Retinal pigment epithelial cell (primary cell): ENCODE data around the gene UNK.

Source experiments
- DNase-seq: peaks from one replicate; pipeline ENCODE4 v3.0.0-alpha.2; 2010; ENCODE audit warnings: low read depth
- H3K4me3 ChIP-seq: 2 replicates; pipeline ENCODE4 v1.5.1; 2011; ENCODE audit warnings: mild to moderate bottlenecking, low read length, control low read depth, moderate library complexity
- TF ChIP-seq, protein P1 (sequence below): conservative IDR thresholded peaks from 2 replicates; pipeline ENCODE4 v1.5.1; 2011; ENCODE audit warnings: low read depth, low read length, control low read depth, inconsistent platforms

UNK gene

DNA sequence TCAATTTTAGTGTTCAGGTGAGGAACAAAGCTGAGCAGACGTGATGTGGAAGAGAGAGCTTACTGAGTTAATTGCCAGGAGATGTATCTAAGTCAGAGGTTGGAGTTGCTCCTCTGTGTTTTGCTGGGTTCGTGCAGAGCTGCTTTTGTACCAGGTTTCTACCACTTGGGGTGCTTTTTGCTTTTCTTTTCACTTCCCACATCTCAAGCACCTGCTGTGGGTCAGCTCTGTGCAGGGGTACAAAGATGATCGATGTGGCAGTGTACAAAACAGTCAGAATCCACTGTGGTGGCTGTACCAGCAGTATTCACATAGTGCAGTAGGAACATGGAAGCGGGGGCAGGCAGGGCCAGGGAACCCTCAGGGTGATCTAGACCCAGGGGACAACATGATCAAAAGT, 14.8 kb downstream of the UNK start:
- TF ChIP-seq, protein P1, sequence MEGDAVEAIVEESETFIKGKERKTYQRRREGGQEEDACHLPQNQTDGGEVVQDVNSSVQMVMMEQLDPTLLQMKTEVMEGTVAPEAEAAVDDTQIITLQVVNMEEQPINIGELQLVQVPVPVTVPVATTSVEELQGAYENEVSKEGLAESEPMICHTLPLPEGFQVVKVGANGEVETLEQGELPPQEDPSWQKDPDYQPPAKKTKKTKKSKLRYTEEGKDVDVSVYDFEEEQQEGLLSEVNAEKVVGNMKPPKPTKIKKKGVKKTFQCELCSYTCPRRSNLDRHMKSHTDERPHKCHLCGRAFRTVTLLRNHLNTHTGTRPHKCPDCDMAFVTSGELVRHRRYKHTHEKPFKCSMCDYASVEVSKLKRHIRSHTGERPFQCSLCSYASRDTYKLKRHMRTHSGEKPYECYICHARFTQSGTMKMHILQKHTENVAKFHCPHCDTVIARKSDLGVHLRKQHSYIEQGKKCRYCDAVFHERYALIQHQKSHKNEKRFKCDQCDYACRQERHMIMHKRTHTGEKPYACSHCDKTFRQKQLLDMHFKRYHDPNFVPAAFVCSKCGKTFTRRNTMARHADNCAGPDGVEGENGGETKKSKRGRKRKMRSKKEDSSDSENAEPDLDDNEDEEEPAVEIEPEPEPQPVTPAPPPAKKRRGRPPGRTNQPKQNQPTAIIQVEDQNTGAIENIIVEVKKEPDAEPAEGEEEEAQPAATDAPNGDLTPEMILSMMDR, result no peak
- H3K4me3 ChIP-seq, result no peak overlapping the region

DNA sequence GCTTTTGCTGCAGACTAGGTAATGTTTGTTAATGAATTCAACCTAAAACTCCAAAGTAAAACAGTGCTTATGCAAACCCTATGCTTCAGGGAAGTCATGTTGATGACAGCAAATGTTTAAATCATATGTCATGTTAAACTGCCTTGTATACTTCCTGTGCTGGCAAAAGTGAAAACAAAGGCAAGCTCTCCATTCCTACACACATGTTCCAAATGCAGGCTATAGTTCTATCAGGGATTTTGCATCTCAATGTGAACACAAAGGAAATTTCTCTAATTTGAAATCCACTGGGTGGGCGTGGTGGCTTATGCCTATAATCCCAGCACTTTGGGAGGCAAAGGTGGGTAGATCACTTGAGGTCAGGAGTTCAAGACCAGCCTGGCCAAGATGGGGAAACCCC, 19.3 kb downstream of the UNK start:
- H3K4me3 ChIP-seq, result no peak overlapping the region
- TF ChIP-seq, protein P1, result no peak
- no peak for DNase-seq

More for the DNA sequence above, 14.8 kb downstream of the UNK start:
- no peak for DNase-seq

DNA sequence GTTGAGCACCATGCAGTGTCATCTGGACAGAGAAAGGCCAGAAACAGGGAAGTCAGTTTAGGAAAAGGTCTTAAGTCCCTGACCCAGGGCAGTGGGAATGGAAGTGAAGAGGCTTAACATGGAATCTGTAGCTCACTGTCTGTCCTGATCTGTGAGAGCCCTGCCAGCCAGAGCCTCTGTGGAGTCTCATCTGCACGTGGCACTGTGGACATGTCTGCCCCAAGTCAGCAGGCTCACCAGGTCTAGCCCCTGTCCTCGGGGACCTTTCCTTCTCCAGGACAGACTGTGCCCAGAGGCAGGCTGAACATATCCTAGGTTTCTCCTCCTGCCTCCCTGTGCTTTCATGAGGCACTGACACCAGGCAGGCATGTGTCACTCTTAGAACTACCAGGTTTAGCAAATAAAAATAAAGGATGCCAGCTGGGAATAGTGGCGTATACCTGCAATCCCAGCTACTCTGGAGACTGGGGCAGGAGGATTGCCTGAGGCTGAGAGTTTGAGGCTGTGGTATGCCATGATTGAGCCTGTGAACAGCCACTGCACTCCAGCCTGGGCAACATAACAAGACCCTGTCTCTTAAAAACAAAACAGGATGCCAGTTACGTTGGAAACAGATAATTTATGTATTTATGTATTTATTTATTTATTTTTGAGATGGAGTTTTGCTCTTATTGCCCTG, 22.4 kb downstream of the UNK start:
- TF ChIP-seq, protein P1, result no peak
- H3K4me3 ChIP-seq, result no peak overlapping the region
- no peak for DNase-seq

DNA sequence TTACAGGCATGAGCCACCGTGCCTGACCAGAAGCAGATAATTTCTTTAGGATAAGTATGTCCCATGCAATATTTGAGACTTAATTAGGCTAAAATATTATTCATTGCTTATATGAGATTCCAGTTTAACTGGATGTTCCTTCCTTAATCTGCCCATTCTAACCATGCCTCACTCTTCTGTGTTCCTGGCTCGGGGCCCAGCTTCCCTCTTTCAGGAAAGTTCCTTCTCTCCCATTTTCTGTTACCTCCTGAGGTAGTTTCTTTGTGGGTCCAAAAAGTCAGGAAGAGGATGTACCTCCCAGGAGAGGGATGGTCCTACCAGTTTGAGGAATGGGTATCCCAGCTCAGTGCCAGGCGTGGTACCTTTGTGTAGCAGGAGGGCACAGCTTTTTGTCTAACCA, 23.3 kb downstream of the UNK start:
- TF ChIP-seq, protein P1, result no peak
- DNase-seq, result no peak
- H3K4me3 ChIP-seq, result no peak overlapping the region

DNA sequence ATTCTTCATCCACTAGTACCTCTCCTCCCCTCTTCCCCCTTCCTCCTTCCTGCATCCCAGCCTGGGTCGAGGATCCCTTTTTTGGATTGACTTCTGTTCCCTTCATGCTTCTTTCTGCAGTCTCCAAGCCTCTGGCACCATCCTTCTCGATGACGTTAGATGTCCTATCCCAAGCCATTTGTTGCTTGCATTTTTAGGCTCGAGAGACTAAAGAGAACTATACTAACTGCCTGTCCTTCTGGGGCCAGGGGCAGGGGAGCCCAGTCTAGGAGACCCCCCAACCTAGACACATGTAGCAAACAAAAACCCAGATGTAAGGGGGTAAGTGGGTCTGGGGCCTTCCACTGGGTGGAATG, 23.9 kb downstream of the UNK start:
- no peak for DNase-seq
- TF ChIP-seq, protein P1, result no peak
- H3K4me3 ChIP-seq, result no peak overlapping the region

DNA sequence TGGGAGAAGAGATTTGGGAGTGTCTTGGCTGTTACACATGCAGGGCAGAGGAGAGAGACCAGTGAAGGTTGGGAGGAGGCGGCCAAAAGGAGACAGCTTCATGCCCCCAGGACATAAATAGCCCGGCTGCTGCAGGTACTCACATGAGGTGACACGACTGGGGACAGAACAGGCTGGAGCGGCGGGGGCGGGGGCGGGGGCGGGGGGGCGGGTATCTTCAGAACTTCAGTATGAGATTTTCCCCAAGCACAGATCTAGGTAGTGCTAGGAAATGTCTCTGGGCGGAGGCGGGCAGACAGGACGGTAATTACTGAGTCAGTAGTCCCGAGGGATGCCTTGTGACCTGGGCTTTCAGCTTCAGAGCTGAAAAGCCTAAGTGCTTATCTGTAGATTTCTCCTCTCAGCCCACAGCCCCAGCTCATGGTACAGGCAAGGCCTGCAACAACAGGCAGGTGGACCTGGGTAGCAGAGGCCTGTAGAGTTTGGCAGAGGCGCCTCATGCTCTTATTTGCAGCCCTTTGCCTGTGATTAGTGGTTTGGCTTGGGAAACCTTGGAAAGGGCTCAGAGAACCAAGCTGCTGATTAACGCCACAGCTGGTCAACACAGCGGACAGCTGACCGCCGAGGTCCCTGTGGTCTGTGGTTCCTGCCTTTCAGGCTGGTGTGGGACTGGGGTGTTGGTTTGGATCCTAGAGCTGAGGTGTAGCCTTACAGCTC, 24.5 kb downstream of the UNK start:
- peak; percentile 96 for DNase-seq
- H3K4me3 ChIP-seq, result no peak overlapping the region
- TF ChIP-seq, protein P1, result peak; percentile 17

DNA sequence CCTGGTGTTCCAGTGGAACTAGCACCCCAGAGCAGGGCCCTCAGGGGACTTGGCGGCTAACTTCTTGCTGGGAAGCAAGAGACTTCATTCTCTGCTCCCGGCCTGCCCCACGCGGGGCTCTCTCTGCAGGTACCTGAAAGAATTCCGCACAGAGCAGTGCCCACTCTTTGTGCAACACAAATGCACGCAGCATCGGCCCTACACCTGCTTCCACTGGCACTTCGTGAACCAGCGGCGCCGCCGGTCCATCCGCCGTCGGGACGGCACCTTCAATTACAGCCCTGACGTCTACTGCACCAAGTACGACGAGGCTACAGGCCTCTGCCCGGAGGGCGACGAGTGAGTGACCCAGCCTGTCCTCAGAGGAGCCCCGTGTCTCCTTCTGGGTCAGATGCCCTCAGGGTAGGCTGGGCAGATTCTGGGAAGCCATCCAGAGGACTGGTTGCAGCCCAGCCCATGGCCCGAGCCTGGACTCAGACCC, 25.1 kb downstream of the UNK start:
- DNase-seq, result no peak
- H3K4me3 ChIP-seq, result no peak overlapping the region
- TF ChIP-seq, protein P1, result no peak
